ELR (cell line): Measurements from ENCODE around the gene STK32B.
"Not testable (repeated sequence)": the region's sequence is repeated elsewhere in the genome, so short reads cannot be mapped to it uniquely, and the experiment has no call there.

Experiments
- DNase-seq: peaks from one replicate; pipeline ENCODE4 v3.0.0-alpha.2; 2015; ENCODE audit warnings: low read depth

The STK32B gene

DNA sequence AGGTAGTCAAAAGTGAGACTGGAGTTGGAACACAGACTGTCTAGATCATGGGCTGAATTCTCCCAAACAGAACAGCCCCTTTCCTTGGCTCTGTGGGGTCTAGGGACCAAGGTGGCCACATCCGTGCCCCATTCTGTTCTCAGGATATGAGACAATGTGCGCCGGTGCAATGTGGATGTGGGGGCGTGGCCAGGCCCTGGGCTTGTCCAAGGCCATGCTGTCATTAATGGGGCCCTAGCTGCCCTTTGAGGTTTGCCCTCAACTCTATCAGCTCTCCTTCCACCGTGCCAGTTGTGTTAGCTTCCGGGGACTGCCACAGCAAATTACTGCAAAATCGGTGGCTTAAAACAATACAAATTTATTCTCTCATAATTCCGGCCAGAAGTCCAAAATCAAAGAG is 344.5 kb downstream of the STK32B start:
- no peak for DNase-seq

DNA sequence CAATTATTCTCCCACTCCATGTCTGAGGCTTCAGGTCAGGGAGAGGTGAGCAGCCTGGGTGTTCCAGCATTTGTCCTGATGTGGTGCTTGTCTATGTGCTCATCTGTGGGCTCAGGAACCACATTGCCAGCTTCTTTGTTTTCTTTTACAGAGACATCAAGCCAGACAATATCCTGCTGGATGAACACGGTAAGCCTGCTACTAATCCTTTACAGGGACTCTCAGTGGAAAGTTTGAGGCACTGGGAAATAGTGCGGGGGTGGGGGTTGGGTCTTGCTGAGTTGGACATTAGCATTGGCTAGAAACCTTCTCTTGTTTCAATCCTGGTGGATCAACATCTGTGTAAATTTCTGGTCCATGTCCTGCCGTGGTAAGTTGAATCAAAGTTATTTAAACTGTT is 346.8 kb downstream of the STK32B start:
- no peak for DNase-seq

DNA sequence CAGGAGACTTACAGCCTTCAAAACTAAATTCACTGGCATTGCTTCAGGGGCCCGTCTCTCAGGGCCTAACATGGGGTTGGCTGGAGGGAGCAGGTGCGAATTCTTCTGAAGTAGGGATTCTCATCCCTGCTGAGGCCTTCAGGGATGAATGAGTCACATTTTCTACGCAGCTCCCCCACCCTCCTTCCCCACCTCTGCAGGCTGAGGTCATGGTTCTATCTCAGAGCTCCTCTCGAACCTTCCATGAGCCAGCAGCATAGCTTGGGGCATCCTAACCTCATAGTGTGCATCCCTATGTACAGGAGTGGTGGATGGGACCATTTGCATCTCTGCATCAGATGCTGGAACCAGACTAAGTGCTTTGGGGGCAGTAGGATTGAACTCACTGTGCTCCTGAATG is 347.8 kb downstream of the STK32B start:
- DNase-seq = peak; percentile 29

DNA sequence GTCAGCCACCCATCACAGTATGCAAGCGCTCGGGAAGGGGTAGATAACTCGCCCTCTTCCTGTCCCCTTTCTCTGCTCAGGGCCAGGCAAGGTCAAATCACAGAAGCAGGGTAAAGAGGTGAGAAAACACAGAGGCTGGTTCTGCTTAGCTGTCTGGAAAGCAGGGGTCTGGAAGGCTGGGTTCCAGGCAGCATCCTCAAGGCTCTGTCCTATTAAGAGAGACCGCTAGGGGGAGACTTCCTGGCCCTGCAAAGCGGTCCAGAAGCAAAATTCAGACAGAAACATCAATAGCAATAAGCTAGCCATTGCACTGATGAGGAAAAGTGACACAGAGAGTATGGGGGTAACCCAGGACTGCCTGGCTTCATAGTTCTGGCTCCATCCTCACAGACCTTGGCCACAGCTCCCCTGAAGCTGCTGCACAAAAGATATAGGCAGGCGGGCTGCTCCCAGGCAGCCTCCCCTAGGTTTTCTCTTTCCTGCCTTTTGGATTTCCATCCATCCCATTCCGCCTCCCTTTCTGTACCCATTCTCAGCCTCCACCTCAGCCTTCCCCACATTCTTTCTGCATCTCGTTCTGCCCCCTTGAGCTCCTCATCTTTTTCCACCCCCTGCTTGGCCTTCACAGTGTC is 348.6 kb downstream of the STK32B start:
- peak; percentile 61 for DNase-seq

DNA sequence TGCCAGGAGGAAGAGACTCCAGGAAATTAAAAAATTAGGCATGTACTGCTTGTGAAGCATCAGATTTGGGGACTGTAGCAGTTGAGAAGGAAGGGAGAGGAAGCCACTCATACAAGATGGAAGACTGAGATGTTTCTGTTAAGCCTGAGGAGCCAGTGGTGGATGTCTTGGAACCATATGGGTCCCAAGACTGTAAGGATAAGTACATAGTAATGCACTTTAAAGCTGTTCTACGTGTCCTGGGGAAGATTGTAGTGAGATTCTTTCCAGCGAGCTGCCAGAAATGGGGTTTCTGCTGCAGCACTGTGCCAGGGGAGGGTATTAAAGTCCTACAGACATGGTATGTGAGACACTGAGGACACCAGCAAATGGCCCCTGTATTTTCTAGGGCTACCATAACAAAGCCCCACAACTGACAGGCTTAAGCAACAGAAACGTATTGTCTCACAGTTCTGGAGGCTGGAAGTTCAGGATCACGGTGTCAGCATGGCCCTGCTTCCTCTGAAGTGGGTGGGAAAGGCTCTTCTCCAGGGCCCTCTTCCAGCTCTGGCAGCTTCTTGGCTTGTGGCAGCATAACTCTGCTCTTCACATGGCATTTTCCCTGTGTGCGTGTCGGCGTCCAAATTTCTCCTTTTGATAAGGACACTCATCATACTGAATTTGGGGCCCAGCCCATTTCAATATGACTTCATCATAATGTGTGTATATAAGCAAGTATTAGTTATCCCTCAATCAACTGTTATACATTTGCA is 352.6 kb downstream of the STK32B start:
- no peak for DNase-seq

DNA sequence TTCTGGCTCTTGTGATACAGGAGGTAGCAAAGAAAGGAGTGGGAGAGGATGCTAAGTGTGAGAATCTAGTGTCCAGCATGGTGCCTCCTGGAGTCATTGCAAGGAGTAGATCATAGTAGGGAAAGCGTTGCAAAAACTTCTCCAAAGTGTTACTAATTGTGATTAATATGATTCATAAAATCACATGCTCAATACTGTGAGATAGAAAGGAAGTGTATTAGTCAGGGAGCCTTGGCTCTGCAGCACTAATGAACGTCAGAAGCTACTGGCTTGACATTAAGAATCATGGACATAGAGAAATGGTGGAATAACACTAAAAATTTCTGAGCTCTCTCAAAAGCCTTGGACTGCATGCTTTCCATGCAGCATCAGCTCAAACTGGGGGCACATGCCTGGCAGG is 358.0 kb downstream of the STK32B start:
- peak; percentile 59 for DNase-seq

DNA sequence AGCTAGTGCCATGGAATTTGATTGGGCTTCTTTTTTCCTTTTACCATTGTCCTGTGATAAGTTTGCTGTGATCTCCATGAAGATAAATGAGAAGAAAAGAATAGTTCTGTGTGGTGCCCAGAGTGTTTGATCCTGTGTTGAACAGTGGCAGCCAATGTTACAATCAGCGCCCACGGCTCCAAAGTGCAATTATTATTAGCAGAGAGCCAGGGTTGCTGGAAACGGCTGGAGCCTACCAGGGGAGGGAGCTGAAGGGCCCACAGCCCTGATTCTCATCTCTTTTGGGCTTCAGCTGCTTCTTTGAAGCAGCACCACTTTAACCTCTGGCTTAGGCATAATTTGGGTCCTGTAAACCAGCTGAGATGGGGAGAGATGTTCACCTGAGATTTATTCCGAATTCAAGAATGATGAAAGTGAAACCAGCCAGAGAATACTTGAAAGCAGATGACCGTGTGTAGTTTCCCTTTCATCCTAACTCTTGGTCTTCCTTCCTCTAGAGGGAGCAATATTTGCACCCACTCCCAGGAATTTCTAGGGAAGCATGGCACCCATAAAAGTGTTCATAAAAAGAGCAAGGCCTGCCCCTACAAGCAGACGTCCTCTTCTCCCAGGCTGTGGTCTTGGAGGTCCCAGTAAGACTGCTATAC is 358.8 kb downstream of the STK32B start:
- DNase-seq = peak; percentile 27

DNA sequence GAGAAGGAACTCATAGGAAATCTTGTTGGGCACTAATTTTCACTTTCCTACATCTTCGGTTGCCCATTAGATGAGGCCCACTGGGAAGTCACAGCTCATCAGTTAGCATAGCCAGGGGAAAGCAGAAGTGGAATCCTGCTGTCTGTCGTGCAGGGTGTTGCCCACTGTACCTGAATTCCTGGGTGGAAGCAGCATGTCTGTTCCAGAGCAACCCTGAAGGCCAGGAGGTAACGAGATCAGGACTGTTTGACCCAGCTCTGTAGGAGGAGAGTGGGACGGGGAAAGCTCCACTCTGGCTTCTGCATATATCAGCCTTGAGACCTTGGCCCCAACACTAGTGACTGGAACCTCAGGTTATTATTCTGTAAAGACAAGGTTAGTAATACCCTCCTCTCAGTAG is 361.0 kb downstream of the STK32B start:
- no peak for DNase-seq

DNA sequence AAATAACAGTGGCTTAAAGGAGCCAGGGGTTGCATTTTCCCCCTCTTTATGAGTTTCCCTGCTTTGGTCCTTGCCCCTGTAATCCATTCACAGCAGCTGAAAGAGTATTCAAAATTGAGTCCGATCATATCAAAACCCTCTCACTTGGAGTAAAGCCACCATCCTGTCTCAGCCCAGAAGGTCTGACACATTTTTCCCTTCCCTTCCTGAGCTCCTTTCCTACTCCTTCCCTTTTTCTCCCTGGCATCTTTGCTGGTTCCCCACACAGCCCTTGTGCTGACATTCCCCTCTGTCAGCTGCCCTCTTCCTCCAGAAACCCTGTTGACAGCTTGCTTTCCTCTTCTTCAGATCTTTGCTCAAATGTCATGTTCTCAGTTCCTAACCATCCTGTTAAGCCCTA is 361.5 kb downstream of the STK32B start:
- DNase-seq = no peak

DNA sequence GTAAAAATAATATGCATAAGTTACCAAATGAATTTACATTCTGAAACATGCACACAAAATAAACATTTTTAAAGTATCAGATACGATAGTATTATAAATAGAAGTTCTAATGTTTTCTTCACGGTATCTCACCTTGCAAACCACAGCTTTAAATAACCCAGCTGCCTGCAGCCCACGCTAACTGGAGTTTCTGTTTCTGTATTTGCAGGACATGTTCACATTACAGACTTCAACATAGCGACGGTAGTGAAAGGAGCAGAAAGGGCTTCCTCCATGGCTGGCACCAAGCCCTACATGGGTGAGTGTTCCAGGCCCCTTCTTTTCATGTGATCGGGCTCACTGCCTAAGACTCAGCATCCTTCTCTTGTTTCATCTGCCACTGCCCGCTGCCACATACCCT is 365.4 kb downstream of the STK32B start:
- DNase-seq = no peak

DNA sequence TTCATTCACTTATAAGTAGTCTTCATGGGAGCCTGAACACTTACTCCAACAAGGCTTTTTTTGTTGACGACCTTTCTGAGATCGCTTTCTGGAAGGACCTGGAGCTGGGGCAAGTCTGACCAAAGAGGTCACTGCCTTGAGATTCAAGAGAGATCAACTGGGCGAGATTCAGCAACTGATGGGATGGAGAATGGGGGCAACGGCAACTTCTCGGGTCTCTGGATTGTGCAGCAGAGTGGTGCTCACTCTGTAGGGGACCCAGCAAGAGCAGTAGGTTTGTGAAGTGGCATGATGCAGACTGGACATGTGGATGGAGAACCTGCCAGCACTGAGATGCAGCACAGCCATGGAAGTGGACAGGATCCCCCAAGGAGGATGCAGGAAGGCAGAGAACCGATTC is 369.0 kb downstream of the STK32B start:
- no peak for DNase-seq

DNA sequence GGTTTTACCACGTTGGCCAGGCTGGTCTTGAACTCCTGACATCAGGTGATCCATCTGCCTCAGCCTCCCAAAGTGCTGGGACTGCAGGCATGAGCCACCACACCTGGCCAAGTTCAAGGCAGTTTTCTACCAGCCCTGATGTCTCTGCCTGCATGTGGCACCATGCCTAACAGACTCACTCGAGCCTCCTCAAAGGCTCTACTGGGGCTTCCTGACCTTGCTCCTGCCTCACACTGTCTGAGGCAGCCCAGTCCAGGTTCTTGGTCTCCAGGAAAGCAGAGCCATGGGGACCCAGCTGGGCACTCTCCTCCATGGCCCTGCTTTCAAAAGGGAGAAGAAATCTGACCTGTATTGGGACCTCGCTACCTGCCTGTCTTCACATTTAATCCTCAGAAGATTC is 370.1 kb downstream of the STK32B start:
- no peak for DNase-seq

DNA sequence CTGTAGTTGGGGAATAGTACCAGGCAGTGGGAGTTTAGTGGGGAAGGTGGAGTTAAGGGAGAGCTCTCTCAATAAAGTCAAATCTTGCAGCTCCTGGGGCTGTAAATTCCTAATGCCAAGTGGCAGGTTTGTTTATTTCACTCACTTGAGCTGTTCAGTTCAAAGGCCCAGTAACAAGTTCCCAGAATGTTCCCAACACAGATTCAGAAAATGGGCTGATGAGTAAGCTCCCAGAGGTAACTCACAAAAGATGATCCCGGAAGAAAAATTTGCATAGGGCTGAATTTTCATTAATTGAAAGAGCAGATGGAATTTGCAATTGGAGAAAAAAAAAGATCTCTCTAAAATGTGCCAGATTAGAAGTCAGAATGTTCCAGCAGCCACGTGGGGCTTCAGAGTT is 370.9 kb downstream of the STK32B start:
- DNase-seq = no peak

DNA sequence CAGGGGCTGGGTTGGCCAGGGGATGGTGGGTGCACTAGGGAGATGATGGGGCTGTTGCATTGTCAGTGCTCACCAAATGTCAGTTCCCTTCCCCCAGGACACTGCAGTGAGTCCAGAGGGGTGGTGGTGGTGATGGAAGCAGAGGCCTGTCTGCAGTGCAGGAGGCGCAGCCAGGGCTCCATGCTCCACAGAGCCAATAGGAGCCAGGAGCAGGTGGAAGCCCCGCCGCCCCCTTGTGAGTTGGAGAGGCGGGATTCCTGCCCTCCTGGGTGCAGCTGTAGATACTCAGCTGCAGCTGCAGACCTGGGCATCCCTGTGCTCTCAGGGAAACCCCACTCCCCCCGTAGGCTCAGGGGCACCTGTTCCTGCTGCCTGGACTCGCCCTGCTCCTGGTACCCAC is 372.4 kb downstream of the STK32B start:
- DNase-seq = no peak

DNA sequence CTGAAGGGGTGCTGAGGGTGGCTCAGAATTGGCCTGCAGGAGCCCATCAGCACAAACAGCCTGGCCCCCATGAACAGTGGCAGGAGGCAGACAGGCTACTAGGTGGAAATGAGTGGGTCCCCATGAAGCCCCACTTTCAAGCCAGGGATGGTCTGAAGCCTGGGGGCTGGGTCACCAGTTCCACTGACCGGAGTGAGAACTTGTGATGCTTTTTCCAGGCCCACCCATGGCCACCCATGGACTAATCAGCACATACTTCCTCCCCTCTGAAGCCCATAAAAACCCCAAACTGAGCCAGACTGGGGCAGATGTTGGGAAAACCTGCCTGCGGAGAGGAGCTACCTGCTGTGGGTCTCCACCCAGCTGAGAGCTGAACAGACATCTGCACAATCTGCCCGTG is 372.9 kb downstream of the STK32B start:
- DNase-seq = no peak

DNA sequence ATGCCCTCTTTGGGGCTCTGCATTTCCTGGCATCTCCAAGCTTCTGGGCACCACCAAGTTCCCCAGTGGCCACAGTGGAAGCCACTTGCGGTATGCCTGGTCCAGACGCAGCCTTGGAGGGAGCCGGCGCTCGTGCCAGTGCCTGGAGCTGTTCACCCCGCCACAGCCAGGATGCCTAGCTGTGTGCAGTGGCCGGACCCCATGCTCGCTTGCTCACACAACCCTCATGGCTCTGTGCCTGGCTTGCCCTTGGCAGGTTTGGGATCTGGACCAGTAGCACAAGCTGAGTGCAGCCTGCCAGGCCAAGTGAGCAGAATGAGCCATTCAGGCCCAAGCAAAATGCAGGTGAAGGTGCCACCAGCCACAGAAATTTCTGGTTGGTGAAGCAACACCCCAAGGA is 373.6 kb downstream of the STK32B start:
- DNase-seq = no peak

DNA sequence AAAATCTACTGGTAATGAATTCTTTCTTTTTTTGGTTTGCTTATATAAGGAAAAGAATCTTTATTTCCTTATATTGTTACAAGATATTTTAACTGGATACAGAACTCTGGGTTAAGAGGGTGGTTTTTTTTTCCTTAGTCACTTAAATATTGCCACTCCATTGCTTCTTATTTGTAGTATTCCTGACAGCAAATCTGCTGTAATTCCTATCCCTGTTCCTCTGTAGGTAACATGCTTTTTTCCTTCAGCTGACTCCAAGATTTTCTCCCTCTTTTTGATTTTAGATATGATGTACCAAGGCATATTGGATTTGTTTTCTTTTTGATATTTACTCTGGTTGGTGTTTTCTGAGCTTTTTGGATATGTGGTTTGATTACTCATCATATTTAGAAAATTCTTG is 378.5 kb downstream of the STK32B start:
- no peak for DNase-seq

DNA sequence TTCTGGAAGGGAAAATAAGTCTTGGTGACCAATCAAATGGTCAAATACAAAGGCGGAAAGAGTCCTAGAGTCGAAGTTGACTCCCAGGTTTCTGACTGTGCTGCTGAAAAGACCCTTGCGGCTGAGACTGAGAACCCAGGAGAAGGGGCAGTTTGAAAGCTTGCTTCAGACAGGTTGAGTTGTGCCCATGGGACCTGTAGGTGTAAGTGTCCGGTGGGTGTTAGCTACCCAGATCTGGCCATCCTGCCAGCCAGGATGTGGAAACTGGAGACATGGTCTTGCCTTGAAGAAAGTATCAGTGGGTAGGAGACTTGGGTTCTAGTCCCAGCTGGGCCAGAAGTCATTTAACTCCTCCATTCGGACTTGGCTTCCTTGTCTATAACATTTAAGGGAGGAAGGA is 381.9 kb downstream of the STK32B start:
- no peak for DNase-seq

DNA sequence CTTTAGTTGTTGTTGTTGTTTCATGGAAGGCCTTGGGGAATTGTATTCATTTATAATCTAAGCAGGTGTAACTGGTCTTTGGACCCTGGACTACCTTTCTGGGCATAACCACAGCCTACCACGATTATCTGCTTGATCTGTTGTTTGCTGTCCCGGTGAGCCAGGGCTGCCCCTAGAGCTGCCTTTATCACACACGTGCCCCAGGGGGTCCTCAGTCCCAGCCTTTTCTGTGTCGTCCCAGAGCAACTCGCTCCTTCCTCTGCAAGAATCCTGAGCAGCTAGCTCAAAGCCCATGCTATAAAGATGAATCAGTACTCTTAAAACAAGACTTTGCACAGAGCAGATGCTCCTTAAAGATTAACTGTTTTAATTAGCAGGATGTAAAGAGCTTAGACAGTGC is 383.9 kb downstream of the STK32B start:
- DNase-seq = no peak

DNA sequence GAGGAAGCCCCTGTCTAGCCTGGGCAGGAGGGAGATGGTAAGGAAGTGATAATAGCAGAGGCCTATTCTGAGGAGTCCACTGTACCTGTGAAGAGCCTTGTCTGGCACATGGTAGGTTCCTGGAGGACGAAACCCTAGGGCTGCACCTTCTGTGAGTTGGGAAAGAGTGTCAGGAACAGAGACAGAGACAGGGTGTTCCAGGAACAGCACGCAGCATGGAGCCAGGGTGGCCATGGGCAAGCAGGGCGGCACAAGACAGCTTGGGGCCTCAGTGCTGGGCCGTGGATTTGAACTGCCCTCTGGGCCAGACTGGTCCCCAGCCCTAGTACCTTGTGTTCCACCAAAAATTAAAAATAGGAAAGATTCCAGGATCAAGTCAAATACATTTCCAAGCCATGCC is 384.5 kb downstream of the STK32B start:
- DNase-seq = no peak

DNA sequence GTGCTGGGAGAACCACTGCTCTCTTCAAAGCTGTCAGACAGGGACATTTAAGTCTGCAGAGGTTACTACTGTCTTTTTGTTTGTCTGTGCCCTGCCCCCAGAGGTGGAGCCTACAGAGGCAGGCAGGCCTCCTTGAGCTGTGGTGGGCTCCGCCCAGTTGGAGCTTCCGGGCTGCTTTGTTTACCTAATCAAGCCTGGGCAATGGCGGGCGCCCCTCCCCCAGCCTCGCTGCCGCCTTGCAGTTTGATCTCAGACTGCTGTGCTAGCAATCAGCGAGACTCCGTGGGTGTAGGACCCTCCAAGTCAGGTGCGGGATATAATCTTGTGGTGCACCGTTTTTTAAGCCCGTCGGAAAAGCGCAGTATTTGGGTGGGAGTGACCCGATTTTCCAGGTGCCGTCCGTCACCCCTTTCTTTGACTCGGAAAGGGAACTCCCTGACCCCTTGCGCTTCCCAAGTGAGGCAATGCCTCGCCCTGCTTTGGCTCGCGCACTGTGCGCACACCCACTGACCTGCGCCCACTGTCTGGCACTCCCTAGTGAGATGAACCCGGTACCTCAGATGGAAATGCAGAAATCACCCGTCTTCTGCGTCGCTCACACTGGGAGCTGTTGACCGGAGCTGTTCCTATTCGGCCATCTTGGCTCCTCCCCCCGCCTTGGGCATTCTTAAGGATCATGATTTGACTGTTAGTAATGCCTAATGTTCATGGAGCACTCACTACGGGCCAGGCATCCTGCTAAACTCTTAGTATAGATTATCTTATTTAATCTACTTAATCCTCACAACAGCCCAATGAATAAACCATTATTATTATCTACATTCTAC is 392.9 kb downstream of the STK32B start:
- not testable (repeated sequence) for DNase-seq

DNA sequence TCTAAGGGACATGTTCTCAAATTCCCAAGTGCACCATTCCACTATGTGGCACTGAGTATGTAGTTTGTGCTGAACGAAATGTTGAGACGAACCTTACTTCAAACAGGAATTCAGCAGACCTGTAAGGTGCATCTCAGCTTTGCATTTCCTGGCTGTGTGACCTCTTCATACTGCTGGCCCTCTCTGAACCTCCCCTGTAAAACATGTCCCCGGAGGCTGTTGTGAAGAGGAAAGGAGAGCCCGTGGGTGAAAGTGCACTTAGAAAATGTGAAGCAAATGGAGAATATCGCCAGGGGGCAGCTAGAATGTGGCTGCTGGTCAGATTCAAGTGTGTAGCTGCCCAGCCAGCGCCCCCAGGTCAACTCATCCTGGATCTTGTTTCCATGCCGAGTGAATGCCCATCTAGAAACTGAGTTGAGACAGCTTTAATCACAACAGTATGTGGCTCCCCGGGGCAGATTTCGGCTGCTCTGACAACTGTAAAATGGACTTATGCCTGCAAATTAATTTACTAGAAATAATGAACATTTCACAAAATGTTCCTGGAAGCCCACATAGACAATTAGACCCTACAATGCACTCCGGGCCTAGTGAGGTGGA is 393.7 kb downstream of the STK32B start:
- no peak for DNase-seq
